Muscle of leg (tissue), 11 donors: ENCODE data around the gene FSTL1. TPM values are rescaled to one million over a fixed set of nuclear protein-coding genes. Genes with fewer than 3 reads are reported as not detected.

Source experiments
- DNase-seq: peaks from one replicate; pipeline ENCODE4 v3.0.0; 2013
- H3K27ac ChIP-seq: one replicate; pipeline ENCODE4 v1.5.1; 2013; ENCODE audit warnings: mild to moderate bottlenecking, low read length, control low read depth
- H3K27me3 ChIP-seq: one replicate; pipeline ENCODE4 v1.6.1; 2013; ENCODE audit warnings: low read length; ENCODE audit not compliant: control insufficient read depth, insufficient read depth
- H3K36me3 ChIP-seq: one replicate; pipeline ENCODE4 v1.6.1; 2013; ENCODE audit warnings: low read length; ENCODE audit not compliant: control insufficient read depth, insufficient read depth
- H3K4me1 ChIP-seq: one replicate; pipeline ENCODE4 v1.6.1; 2013; ENCODE audit warnings: low read length; ENCODE audit not compliant: control insufficient read depth, insufficient read depth
- H3K4me3 ChIP-seq: one replicate; pipeline ENCODE4 v1.5.1; 2013; ENCODE audit warnings: low read length, control low read depth
- H3K9me3 ChIP-seq: replicated peaks from 2 replicates; pipeline ENCODE4 v1.6.1; 2013; ENCODE audit warnings: low read depth, low read length; ENCODE audit not compliant: control insufficient read depth
- WGBS: methylation state at CpG from one replicate; pipeline ENCODE4 v1.1.5; 2013; ENCODE audit warnings: missing lambda C conversion rate; ENCODE audit not compliant: insufficient coverage; 5-methylcytosine and 5-hydroxymethylcytosine counted together
- polyA plus RNA-seq, 8 donors: library from polyadenylated mRNA; unstranded; fragments of 120-200 nt; gene quantifications; one replicate each; pipeline versions ENCODE4 v1.2.1 to v1.2.3, GENCODE V29; 2013; ENCODE audit warnings: inconsistent platforms in 1 of 8, low replicate concordance in 1 of 8; ENCODE audit not compliant: insufficient read length in 8 of 8, insufficient read depth in 1 of 8
- total RNA-seq: library from RNA; stranded (reverse); fragments of 120-200 nt; gene quantifications from one replicate; pipeline ENCODE4 v1.2.4, GENCODE V29; 2013

Gene FSTL1
- total and polyA plus RNA-seq, 9 donors = 385 to 1,043 (median 713) TPM

DNA sequence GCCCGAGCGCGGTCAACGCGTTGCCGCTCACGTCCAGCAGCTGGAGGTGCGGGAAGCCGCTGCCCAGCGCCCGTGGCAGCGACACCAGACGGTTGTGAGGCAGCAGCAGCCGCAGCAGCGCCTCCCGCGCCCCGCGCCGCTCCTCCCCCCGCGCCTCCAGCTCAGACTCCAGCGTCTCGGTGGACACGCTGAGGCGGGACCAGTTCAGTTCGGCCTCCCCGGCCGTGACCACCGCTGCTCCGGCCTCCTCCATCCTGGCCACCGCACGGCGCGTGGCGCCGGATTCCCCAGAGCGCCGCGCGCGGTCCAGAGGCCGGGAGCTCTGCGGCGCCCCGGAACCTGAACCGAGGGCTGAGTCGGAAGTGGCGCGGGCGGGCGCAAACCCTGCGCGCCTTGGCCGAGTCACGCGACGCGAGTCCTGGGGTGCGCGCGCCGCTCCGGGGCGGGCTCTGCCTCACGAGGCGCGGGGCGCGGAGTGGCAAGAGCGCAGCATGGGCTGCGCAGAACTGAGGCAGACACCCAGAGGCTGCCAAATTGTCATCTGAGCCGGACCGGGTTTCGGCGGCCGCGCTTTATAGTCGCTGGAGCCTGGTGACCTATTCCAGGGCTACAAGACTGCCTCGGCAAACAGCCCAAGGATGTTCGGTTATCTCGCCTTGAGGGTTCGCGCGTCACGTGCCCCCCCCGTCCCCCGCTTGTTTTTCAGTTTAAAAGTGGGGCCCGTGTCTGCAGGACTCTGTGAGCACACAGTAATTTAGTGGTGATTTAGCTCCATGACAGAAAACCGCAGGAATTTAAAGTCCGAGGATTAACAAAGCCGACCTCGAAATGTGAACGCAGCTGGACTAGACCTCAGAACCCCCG lies 101.6 kb downstream of the FSTL1 start, which contains the start of gene LRRC58:
Gene LRRC58 (minus strand): TSS at position 364 of the 864 bp plus-strand sequence. CDS start 111 bp downstream, at position 253.
- no peaks in the 10 kb centered on the region for H3K36me3 ChIP-seq
- DNase-seq = peak; percentile 97
- WGBS = under 1% methylated on average over 92 of the region's 95 CpGs
- H3K27ac ChIP-seq = peak within 1 kb of the TSS; percentile 96
- H3K9me3 ChIP-seq = no peaks in the 10 kb centered on the region
- H3K4me3 ChIP-seq = peak within 1 kb of the TSS; percentile 74
- no peaks in the 10 kb centered on the region for H3K27me3 ChIP-seq
- peaks cover 5% of the 10 kb centered on the region for H3K4me1 ChIP-seq

DNA sequence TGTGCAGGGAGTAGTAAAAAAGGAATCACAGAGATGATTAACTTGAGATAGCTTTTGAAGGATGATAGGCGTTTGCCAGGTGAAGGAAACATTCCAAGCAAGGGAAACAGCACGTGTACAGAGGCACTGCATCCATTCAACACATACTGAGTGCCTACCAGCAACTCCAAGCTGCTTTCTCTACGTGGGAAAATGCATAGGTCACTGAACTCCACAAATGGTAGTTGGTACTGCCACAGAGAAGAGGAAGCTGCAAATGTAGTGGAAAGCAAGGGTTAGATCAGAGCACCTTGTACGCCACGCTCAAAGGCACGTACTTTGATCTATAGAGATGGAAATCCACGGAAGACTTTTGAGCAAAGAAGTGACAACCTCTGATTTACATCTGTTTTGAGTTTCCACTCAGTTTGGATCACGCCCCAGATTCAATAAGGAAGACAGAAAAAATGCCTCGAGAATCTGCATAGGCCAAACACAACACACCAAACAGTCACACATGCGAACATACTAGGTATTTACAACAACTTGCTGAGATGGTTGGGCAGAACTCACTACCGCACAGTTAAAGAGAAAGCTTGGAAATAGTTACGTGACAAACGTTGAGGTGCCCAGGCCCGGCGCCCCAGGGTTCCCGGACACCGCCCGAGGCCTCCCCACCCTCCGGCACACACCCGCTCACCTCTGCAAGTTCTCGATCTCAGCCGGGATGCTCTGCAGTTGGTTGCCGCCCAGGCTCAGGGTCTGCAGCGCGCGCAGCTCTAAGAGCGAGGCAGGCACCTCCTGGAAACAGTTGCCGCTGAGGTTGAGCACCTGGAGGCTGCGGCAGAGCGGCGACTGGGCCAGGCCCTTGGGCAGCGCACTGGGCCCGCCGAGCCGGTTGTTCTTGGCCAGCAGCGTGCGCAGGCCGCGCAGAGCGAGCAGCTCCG lies 102.5 kb downstream of the FSTL1 start:
- H3K4me3 ChIP-seq = peak overlapping the region; percentile 74
- H3K27me3 ChIP-seq = no peaks in the 10 kb centered on the region
- H3K4me1 ChIP-seq = peaks cover 5% of the 10 kb centered on the region
- H3K9me3 ChIP-seq = no peaks in the 10 kb centered on the region
- peak; percentile 50 for DNase-seq
- no peaks in the 10 kb centered on the region for H3K36me3 ChIP-seq
- WGBS = 0% methylated on average over 34 of the region's 41 CpGs
- peak overlapping the region; percentile 85 for H3K27ac ChIP-seq

- Histone ChIP-seq H3K4me3 (no peak overlapping the region), H3K36me3 (peaks cover 8% of the 10 kb centered on the region), H3K4me1 (peaks cover 5% of the 10 kb centered on the region), H3K9me3 (peaks cover 2% of the 10 kb centered on the region), H3K27ac (no peak overlapping the region), H3K27me3 (no peaks in the 10 kb centered on the region)
- no peak for DNase-seq
- no CpG with 5 or more reads among the region's 1 CpG for WGBS
Observed at GRCh38 chr3:120344349-120344748, 106.4 kb downstream of the FSTL1 start.

Other genes starting within 250 kb of the FSTL1 start
- 2.1 TPM for gene GPR156, start 165.8 kb downstream of the FSTL1 start, total RNA-seq
- 1 to 10 TPM; 1.6 to 3.1 (median 2.2) TPM for gene GPR156, start 165.8 kb downstream of the FSTL1 start, polyA plus RNA-seq
- 14.9 TPM for gene LRRC58, start 101.6 kb downstream of the FSTL1 start, total RNA-seq
- 10 to 100 TPM in 7 of 8 donors, 1 to 10 TPM in 1; 9.0 to 18.7 (median 13.7) TPM for gene LRRC58, start 101.6 kb downstream of the FSTL1 start, polyA plus RNA-seq
- 131 TPM for gene NDUFB4, start 145.3 kb upstream of the FSTL1 start, total RNA-seq
- 100 to 1,000 TPM; 164 to 194 (median 177) TPM for gene NDUFB4, start 145.3 kb upstream of the FSTL1 start, polyA plus RNA-seq
- 0.09 TPM for gene HGD, start 231.2 kb upstream of the FSTL1 start, total RNA-seq
- gene HGD, start 231.2 kb upstream of the FSTL1 start, polyA plus RNA-seq = 1 to 10 TPM in 1 of 8 donors, under 1 TPM in 5, not detected in 2; 0.16 to 1.1 (median 0.47) TPM